NB4 (cell line): ENCODE data around the gene CBLL1.

Experiments
- CTCF ChIP-seq: IDR thresholded peaks from one replicate; pipeline ENCODE4 v1.5.1; 2012; ENCODE audit warnings: low read depth, low read length
- MAX ChIP-seq: IDR thresholded peaks from 2 replicates; pipeline ENCODE4 v1.6.1; 2011; ENCODE audit warnings: low read depth, low read length
- MYC ChIP-seq: IDR thresholded peaks from 2 replicates; pipeline ENCODE4 v1.6.1; 2011; ENCODE audit warnings: low read depth, low read length
- POLR2A ChIP-seq: IDR thresholded peaks from 2 replicates; pipeline ENCODE4 v1.6.1; 2011; ENCODE audit warnings: mild to moderate bottlenecking; ENCODE audit not compliant: insufficient read length; ENCODE audit errors: extremely low read depth

- no peak for TF ChIP-seq POLR2A
- TF ChIP-seq CTCF = no peak
- TF ChIP-seq MAX = no peak
- TF ChIP-seq MYC = no peak
Measured at GRCh38 chr7:107767391-107767790, 23.4 kb downstream of the CBLL1 start.
